Mesodermal cell (in vitro differentiated cells): ENCODE results near the gene PSTPIP2. TPM values are rescaled to one million over a fixed set of nuclear protein-coding genes. Genes with fewer than 3 reads are reported as not detected.

ENCODE experiments used
- H3K27ac ChIP-seq: 2 replicates; pipeline ENCODE4 v1.7.0; 2013; ENCODE audit warnings: mild to moderate bottlenecking, low read depth, low read length, moderate library complexity; ENCODE audit not compliant: severe bottlenecking
- H3K36me3 ChIP-seq: 2 replicates; pipeline ENCODE4 v1.7.1; 2013; ENCODE audit warnings: mild to moderate bottlenecking, low read length, moderate library complexity; ENCODE audit not compliant: control insufficient read depth, insufficient read depth
- H3K4me1 ChIP-seq: one replicate; pipeline ENCODE4 v1.7.1; 2013; ENCODE audit warnings: mild to moderate bottlenecking, low read length; ENCODE audit not compliant: insufficient read depth, control insufficient read depth, poor library complexity, severe bottlenecking
- H3K4me3 ChIP-seq: 2 replicates; pipeline ENCODE4 v1.7.0; 2013; ENCODE audit warnings: low read length, control low read depth, mild to moderate bottlenecking; ENCODE audit not compliant: insufficient read depth, poor library complexity, severe bottlenecking; ENCODE audit errors: extremely low read depth
- H3K9me3 ChIP-seq: 2 replicates; pipeline ENCODE4 v1.7.1; 2013; ENCODE audit warnings: mild to moderate bottlenecking, low read length, moderate library complexity; ENCODE audit not compliant: control insufficient read depth
- WGBS, 2 experiments: methylation state at CpG; one replicate each; pipeline ENCODE4 v1.1.5; 2013; ENCODE audit warnings: missing lambda C conversion rate in 2 of 2; ENCODE audit not compliant: insufficient coverage in 2 of 2; 5-methylcytosine and 5-hydroxymethylcytosine counted together
- polyA plus RNA-seq, 2 experiments: library from polyadenylated mRNA; stranded (reverse); fragments of 50-300 nt; gene quantifications; one replicate each; pipeline ENCODE4 v1.2.3, GENCODE V29; 2013

Gene PSTPIP2
- 20.4 TPM for polyA plus RNA-seq (2013, experiment 1 of 2)
- polyA plus RNA-seq (2013, experiment 2 of 2), result 22.4 TPM

GRCh38 chr18:46071653-46072375, at the start of gene PSTPIP2:
Gene PSTPIP2 (minus strand): TSS chr18:46072260. CDS start chr18:46072188, 72 bp downstream.
- Histone ChIP-seq H3K4me1 (peaks cover 3% of the 10 kb centered on the region), H3K27ac (no peak within 1 kb of the TSS), H3K9me3 (peaks cover 4% of the 10 kb centered on the region), H3K4me3 (peak within 1 kb of the TSS; percentile 79), H3K36me3 (peaks cover 5% of the 10 kb centered on the region)
- WGBS, 2 experiments, result 0% methylated on average over 52 to 58 of the region's 75 CpGs

- H3K36me3 ChIP-seq, result peaks cover 61% of the 10 kb centered on the region
- no CpG with 5 or more reads among the region's 1 CpG for WGBS, 2 experiments
- no peaks in the 10 kb centered on the region for H3K9me3 ChIP-seq
- no peak overlapping the region for H3K4me3 ChIP-seq
- H3K4me1 ChIP-seq, result no peaks in the 10 kb centered on the region
- no peak overlapping the region for H3K27ac ChIP-seq
These were observed 41.7 kb upstream of the PSTPIP2 start for GRCh38 chr18:46113751-46114150.

GRCh38 chr18:46110406-46110805, 38.3 kb upstream of the PSTPIP2 start:
- no peaks in the 10 kb centered on the region for H3K9me3 ChIP-seq
- peaks cover 72% of the 10 kb centered on the region for H3K36me3 ChIP-seq
- WGBS, 2 experiments, result 80 to 92% methylated on average over 2 of the region's 3 CpGs
- no peaks in the 10 kb centered on the region for H3K4me1 ChIP-seq
- no peak overlapping the region for H3K27ac ChIP-seq
- H3K4me3 ChIP-seq, result no peak overlapping the region

GRCh38 chr18:46109386-46109785, 37.3 kb upstream of the PSTPIP2 start:
- WGBS, 2 experiments, result 82 to 88% methylated on average over 3 of the region's 5 CpGs
- Histone ChIP-seq H3K36me3 (peaks cover 62% of the 10 kb centered on the region), H3K4me3 (no peak overlapping the region)

GRCh38 chr18:46104128-46104911, 32.3 kb upstream of the PSTPIP2 start, which contains the start of gene HAUS1:
Gene HAUS1 (plus strand): TSS chr18:46104385. CDS start chr18:46104412, 27 bp downstream.
- Histone ChIP-seq H3K4me1 (no peaks in the 10 kb centered on the region), H3K4me3 (peak within 1 kb of the TSS; percentile 79), H3K9me3 (no peaks in the 10 kb centered on the region), H3K36me3 (peaks cover 28% of the 10 kb centered on the region), H3K27ac (peak within 1 kb of the TSS; percentile 83)
- WGBS, 2 experiments, result 1% methylated on average over 41 to 50 of the region's 57 CpGs

More at GRCh38 chr18:46109386-46109785, 37.3 kb upstream of the PSTPIP2 start:
- Histone ChIP-seq H3K9me3 (no peaks in the 10 kb centered on the region), H3K27ac (no peak overlapping the region), H3K4me1 (no peaks in the 10 kb centered on the region)

- H3K4me1 ChIP-seq, result peaks cover 7% of the 10 kb centered on the region
- H3K27ac ChIP-seq, result no peak overlapping the region
- 95 to 96% methylated on average over 8 of the region's 8 CpGs for WGBS, 2 experiments
- no peak overlapping the region for H3K4me3 ChIP-seq
- no peaks in the 10 kb centered on the region for H3K9me3 ChIP-seq
- peaks cover 15% of the 10 kb centered on the region for H3K36me3 ChIP-seq
These were observed 27.4 kb upstream of the PSTPIP2 start for GRCh38 chr18:46099463-46099862.

- Histone ChIP-seq H3K36me3 (peaks cover 24% of the 10 kb centered on the region), H3K4me3 (peak overlapping the region; percentile 91), H3K27ac (peak overlapping the region; percentile 88), H3K4me1 (peaks cover 7% of the 10 kb centered on the region), H3K9me3 (no peaks in the 10 kb centered on the region)
- 15 to 16% methylated on average over 14 to 15 of the region's 16 CpGs for WGBS, 2 experiments
These were observed 26.5 kb upstream of the PSTPIP2 start for GRCh38 chr18:46098616-46098933.

GRCh38 chr18:46097801-46098615, 25.9 kb upstream of the PSTPIP2 start, which contains the start of gene ATP5F1A:
Gene ATP5F1A (minus strand): TSS chr18:46098296. CDS start chr18:46098231, 65 bp downstream.
- Histone ChIP-seq H3K9me3 (no peaks in the 10 kb centered on the region), H3K4me3 (peak within 1 kb of the TSS; percentile 91), H3K27ac (peak within 1 kb of the TSS; percentile 88), H3K36me3 (peaks cover 29% of the 10 kb centered on the region), H3K4me1 (peaks cover 7% of the 10 kb centered on the region)
- WGBS, 2 experiments, result 0% methylated on average over 34 to 35 of the region's 53 CpGs

GRCh38 chr18:46097431-46097800, 25.4 kb upstream of the PSTPIP2 start:
- WGBS, 2 experiments, result 1% methylated on average over 8 of the region's 8 CpGs
- Histone ChIP-seq H3K36me3 (peaks cover 35% of the 10 kb centered on the region), H3K4me1 (peaks cover 7% of the 10 kb centered on the region), H3K4me3 (peak overlapping the region; percentile 91), H3K27ac (peak overlapping the region; percentile 88), H3K9me3 (no peaks in the 10 kb centered on the region)

- Histone ChIP-seq H3K27ac (peak overlapping the region; percentile 88), H3K36me3 (peaks cover 41% of the 10 kb centered on the region), H3K9me3 (no peaks in the 10 kb centered on the region), H3K4me1 (peaks cover 7% of the 10 kb centered on the region), H3K4me3 (peak overlapping the region; percentile 91)
- WGBS, 2 experiments, result 24 to 46% methylated on average over 9 to 13 of the region's 22 CpGs
These were observed 24.7 kb upstream of the PSTPIP2 start for GRCh38 chr18:46096651-46097300.
